Fibroblast of pulmonary artery (primary cell): Measurements from ENCODE around the gene HJV.
A peak's percentile ranks its signal among the peaks of the same experiment; 100 is the strongest.
"Not testable (repeated sequence)": the region's sequence is repeated elsewhere in the genome, so short reads cannot be mapped to it uniquely, and the experiment has no call there.

Source experiments
- DNase-seq: peaks from one replicate; pipeline ENCODE4 v3.0.0-alpha.2; 2010; ENCODE audit warnings: low read depth
- H3K4me3 ChIP-seq: replicated peaks from 2 replicates; pipeline ENCODE4 v1.5.1; 2011; ENCODE audit warnings: low read depth, mild to moderate bottlenecking, control low read depth, low read length, moderate library complexity
- TF ChIP-seq, protein P1 (sequence below): IDR thresholded peaks from 2 replicates; pipeline ENCODE4 v1.5.1; 2011; ENCODE audit warnings: mild to moderate bottlenecking, control low read depth, low read length, inconsistent platforms; ENCODE audit errors: missing control alignments

The HJV gene, protein sequence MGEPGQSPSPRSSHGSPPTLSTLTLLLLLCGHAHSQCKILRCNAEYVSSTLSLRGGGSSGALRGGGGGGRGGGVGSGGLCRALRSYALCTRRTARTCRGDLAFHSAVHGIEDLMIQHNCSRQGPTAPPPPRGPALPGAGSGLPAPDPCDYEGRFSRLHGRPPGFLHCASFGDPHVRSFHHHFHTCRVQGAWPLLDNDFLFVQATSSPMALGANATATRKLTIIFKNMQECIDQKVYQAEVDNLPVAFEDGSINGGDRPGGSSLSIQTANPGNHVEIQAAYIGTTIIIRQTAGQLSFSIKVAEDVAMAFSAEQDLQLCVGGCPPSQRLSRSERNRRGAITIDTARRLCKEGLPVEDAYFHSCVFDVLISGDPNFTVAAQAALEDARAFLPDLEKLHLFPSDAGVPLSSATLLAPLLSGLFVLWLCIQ

DNA sequence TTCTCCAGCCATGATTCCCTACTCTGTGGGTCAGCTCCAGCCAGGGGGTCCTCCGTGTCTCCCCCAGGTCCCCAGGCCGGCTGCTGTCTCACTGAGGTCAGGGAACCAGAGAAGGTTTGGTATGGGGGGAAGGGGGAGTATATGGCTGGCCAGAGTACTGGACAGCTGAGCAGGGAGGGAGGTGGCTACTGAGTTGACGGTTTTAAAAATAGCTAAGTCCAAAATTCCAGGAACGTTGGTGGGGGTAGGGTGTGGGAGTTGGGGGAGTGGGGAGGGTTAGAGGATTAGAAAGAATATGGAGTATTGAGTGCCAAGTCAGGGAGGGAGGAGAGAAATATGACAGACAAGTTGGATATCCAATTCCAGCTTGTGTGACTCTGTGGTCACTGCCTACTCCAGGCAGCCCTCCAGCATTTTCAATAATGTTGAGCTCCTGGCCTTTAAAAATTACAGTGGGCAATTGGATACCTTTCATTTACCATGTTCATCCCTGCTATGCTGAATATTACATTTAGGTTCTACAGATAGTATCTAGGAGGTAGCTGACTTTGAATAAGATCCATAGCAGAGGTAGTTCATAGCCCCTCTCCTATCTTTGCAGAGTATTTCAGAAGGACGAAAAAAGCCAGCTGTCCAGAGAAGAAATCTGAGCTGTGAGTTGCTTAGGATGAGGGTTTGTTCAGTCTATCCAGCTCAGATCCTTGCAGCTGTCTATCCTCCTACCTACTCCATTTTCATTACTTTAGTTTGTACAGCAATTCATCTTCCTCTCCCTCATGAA is at the start of gene HJV:
TSS of gene HJV (minus strand) at position 114 of the 781 bp plus-strand sequence. CDS start 1,504 bp downstream, outside the sequence.
- TF ChIP-seq, protein P1, sequence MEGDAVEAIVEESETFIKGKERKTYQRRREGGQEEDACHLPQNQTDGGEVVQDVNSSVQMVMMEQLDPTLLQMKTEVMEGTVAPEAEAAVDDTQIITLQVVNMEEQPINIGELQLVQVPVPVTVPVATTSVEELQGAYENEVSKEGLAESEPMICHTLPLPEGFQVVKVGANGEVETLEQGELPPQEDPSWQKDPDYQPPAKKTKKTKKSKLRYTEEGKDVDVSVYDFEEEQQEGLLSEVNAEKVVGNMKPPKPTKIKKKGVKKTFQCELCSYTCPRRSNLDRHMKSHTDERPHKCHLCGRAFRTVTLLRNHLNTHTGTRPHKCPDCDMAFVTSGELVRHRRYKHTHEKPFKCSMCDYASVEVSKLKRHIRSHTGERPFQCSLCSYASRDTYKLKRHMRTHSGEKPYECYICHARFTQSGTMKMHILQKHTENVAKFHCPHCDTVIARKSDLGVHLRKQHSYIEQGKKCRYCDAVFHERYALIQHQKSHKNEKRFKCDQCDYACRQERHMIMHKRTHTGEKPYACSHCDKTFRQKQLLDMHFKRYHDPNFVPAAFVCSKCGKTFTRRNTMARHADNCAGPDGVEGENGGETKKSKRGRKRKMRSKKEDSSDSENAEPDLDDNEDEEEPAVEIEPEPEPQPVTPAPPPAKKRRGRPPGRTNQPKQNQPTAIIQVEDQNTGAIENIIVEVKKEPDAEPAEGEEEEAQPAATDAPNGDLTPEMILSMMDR, result no peak
- no peak for DNase-seq
- no peak within 1 kb of the TSS for H3K4me3 ChIP-seq

GRCh38 chr1:146059148-146059547 is 37.6 kb upstream of the HJV start:
- not testable (repeated sequence) for DNase-seq

GRCh38 chr1:146051852-146052676 is 30.5 kb upstream of the HJV start:
- peak overlapping the region; percentile 48 for H3K4me3 ChIP-seq
- DNase-seq, result peak; percentile 98

More at GRCh38 chr1:146059148-146059547, 37.6 kb upstream of the HJV start:
- H3K4me3 ChIP-seq, result not testable (repeated sequence)

DNA sequence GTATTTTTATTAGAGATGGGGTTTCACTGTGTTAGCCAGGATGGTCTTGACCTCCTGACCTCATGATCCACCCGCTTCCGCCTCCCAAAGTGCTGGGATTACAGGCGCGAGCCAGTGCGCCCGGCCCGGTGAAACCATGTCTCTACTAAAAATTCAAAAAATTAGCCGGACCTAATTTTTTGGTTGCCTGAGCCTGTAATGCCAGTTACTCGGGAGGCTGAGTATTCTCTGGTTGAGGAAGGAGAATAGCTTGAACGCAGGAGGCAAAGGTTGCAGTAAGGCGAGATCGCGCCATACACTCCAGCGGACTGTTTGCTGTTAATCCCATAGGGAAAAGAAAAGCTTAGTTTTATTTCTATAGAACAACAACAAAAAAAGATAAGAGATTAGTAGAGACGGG is 29.9 kb upstream of the HJV start:
- H3K4me3 ChIP-seq, result peak overlapping the region; percentile 46
- DNase-seq, result no peak
- TF ChIP-seq, protein P1, result no peak

- not testable (repeated sequence) for H3K4me3 ChIP-seq, DNase-seq
Measured at GRCh38 chr1:146050652-146050963, 29.1 kb upstream of the HJV start.

GRCh38 chr1:146049866-146050651 is 28.5 kb upstream of the HJV start:
- not testable (repeated sequence) for DNase-seq, H3K4me3 ChIP-seq

DNA sequence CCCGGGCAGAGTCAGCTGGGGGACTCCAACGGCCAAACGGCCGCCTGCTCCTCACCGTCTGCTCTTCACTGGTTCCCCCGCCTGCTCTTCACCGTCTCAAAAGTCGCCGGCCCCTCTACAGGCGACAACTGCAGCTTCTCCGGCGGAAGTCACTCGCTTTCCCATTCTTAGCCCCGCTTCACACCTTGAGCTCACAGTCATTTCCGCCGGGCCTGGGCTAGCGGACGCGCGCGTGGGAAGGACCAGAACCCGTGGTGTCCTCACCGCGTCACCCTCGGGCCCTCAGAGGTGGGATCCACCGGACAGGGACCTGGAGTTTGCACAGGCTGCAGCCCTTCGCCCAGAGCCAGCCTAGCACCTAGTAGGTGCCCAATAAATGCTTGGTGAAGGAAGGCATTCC is 27.9 kb upstream of the HJV start:
- H3K4me3 ChIP-seq, result no peak overlapping the region
- TF ChIP-seq, protein P1, result no peak
- no peak for DNase-seq

DNA sequence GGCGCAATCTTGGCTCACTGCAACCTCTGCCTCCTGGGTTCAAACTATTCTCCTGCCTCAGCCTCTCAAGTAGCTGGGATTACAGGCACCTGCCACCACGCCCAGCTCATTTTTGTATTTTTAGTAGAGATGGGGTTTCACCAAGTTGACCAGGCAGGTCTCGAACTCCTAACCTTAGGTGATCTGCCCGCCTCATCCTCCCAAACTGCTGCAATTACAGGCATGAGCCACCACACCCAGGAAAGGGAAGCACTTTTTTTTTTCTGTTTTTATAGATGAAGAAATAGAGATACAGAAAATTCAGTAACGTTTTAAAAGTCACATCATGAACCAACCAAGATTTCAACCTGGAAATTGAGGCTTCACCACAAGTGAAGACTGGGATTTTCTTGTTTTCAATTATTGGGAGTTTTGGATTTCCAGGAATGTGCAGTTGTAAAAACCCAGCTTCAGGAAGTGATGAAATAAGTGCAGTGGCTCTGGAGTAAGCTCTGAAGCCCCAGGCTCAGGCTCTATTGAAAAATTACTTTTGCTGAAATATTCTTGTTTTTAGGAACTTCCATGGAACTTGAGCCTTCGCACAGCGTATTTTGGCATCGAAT is 27.1 kb upstream of the HJV start:
- peak; percentile 71 for DNase-seq
- H3K4me3 ChIP-seq, result not testable (repeated sequence)

- no peak overlapping the region for H3K4me3 ChIP-seq
- TF ChIP-seq, protein P1, result no peak
- no peak for DNase-seq
Measured at GRCh38 chr1:146046664-146047063, 25.1 kb upstream of the HJV start.
